ENCODE results near the gene JMJD1C. TPM values are rescaled to one million over a fixed set of nuclear protein-coding genes. Genes with fewer than 3 reads are reported as not detected.

Gene JMJD1C
- total RNA-seq, 1 donor from 2014 or later = 143 TPM

- Mint-ChIP-seq H3K9me3 (no peaks in the 10 kb centered on the region), H3K4me1 (peaks cover 34% of the 10 kb centered on the region), H3K36me3 (peaks cover 4% of the 10 kb centered on the region), H3K4me3 (no peak overlapping the region), H3K27me3 (ENCODE audit: insufficient read depth, low read depth) (no peaks in the 10 kb centered on the region), H3K27ac (no peak overlapping the region)
- Histone ChIP-seq H3K27ac (peak overlapping the region; percentile 48), H3K27me3 (no peaks in the 10 kb centered on the region), H2AFZ (replicated peaks) (no peak overlapping the region), H4K20me1 (ENCODE audit: low read depth) (peaks cover 43% of the 10 kb centered on the region), H3K36me3 (no peaks in the 10 kb centered on the region), H3K4me1 (peaks cover 31% of the 10 kb centered on the region), H3F3A (ENCODE audit: low read depth) (no peaks in the 10 kb centered on the region), H3K4me2 (no peak overlapping the region), H3K79me2 (ENCODE audit: low read depth) (peaks cover 100% of the 10 kb centered on the region), H3K9me3 (ENCODE audit: low read depth) (no peaks in the 10 kb centered on the region), H3K9ac (no peak overlapping the region), H3K4me3 (no peak overlapping the region)
- no peak for DNase-seq (ENCODE audit: low spot score)
- TF ChIP-seq EZH2 (IDR thresholded peaks at IDR 0.05) = no peak
- no peak for TF ChIP-seq CTCF (IDR thresholded peaks at IDR 0.05)
- TF ChIP-seq EZH2phosphoT487 (IDR thresholded peaks at IDR 0.05) = no peak
These were observed 49.4 kb downstream of the JMJD1C start for GRCh38 chr10:63416376-63416775.

GRCh38 chr10:63415640-63416244, 50.0 kb downstream of the JMJD1C start:
- no peaks in the 10 kb centered on the region for H3K27me3 ChIP-seq
- H3K79me2 ChIP-seq (ENCODE audit: low read depth) = peaks cover 99% of the 10 kb centered on the region
- DNase-seq (ENCODE audit: low spot score) = no peak
- H3K9me3 ChIP-seq (ENCODE audit: low read depth) = no peaks in the 10 kb centered on the region
- peaks cover 37% of the 10 kb centered on the region for H3K4me1 Mint-ChIP-seq
- no peaks in the 10 kb centered on the region for H3K27me3 Mint-ChIP-seq (ENCODE audit: insufficient read depth, low read depth)
- no peak overlapping the region for H3K9ac ChIP-seq
- H4K20me1 ChIP-seq (ENCODE audit: low read depth) = peaks cover 46% of the 10 kb centered on the region
- H3F3A ChIP-seq (ENCODE audit: low read depth) = no peaks in the 10 kb centered on the region
- H3K36me3 Mint-ChIP-seq = peaks cover 5% of the 10 kb centered on the region
- no peak overlapping the region for H3K4me3 ChIP-seq
- H3K9me3 Mint-ChIP-seq = no peaks in the 10 kb centered on the region
- no peaks in the 10 kb centered on the region for H3K36me3 ChIP-seq
- H3K4me1 ChIP-seq = peaks cover 31% of the 10 kb centered on the region
- no peak overlapping the region for H3K4me2 ChIP-seq
- peak overlapping the region; percentile 58 for H3K27ac Mint-ChIP-seq
- H2AFZ ChIP-seq (replicated peaks) = no peak overlapping the region
- no peak for TF ChIP-seq EZH2phosphoT487 (IDR thresholded peaks at IDR 0.05)
- TF ChIP-seq CTCF (IDR thresholded peaks at IDR 0.05) = no peak
- TF ChIP-seq EZH2 (IDR thresholded peaks at IDR 0.05) = no peak
- H3K4me3 Mint-ChIP-seq = peak overlapping the region; percentile 10
- peak overlapping the region; percentile 48 for H3K27ac ChIP-seq

GRCh38 chr10:63414481-63415260, 51.1 kb downstream of the JMJD1C start:
- Histone ChIP-seq H3K4me2 (no peak overlapping the region), H3K9me3 (ENCODE audit: low read depth) (no peaks in the 10 kb centered on the region), H3K27me3 (no peaks in the 10 kb centered on the region), H3K4me3 (no peak overlapping the region), H3K27ac (no peak overlapping the region), H3K79me2 (ENCODE audit: low read depth) (peaks cover 99% of the 10 kb centered on the region), H2AFZ (replicated peaks) (no peak overlapping the region), H3K4me1 (peaks cover 39% of the 10 kb centered on the region), H3K36me3 (no peaks in the 10 kb centered on the region), H3F3A (ENCODE audit: low read depth) (no peaks in the 10 kb centered on the region), H3K9ac (no peak overlapping the region), H4K20me1 (ENCODE audit: low read depth) (peaks cover 46% of the 10 kb centered on the region)
- Mint-ChIP-seq H3K4me3 (no peak overlapping the region), H3K36me3 (peaks cover 2% of the 10 kb centered on the region), H3K9me3 (no peaks in the 10 kb centered on the region), H3K27ac (no peak overlapping the region), H3K27me3 (ENCODE audit: insufficient read depth, low read depth) (no peaks in the 10 kb centered on the region), H3K4me1 (peaks cover 45% of the 10 kb centered on the region)
- no peak for DNase-seq (ENCODE audit: low spot score)
- TF ChIP-seq CTCF (IDR thresholded peaks at IDR 0.05) (no peak), EZH2phosphoT487 (IDR thresholded peaks at IDR 0.05) (no peak), EZH2 (IDR thresholded peaks at IDR 0.05) (no peak)
